ENCODE data around the gene PDE9A.
A peak's percentile ranks its signal among the peaks of the same experiment; 100 is the strongest.
"Not testable (repeated sequence)": the region's sequence is repeated elsewhere in the genome, so short reads cannot be mapped to it uniquely, and the experiment has no call there.

The PDE9A gene

GRCh38 chr21:42626171-42626570 lies 27.2 kb upstream of the PDE9A start:
- no peak for DNase-seq

- no peak for DNase-seq
Measured at GRCh38 chr21:42627527-42628289, 25.7 kb upstream of the PDE9A start.

GRCh38 chr21:42628466-42629061 lies 24.9 kb upstream of the PDE9A start:
- not testable (repeated sequence) for DNase-seq

- no peak for DNase-seq
Measured at GRCh38 chr21:42629933-42630589, 23.4 kb upstream of the PDE9A start.

GRCh38 chr21:42630626-42631025 lies 22.8 kb upstream of the PDE9A start:
- no peak for DNase-seq

GRCh38 chr21:42631142-42631541 lies 22.3 kb upstream of the PDE9A start:
- DNase-seq: no peak

GRCh38 chr21:42632336-42632751 lies 21.1 kb upstream of the PDE9A start:
- no peak for DNase-seq

- DNase-seq: no peak
Measured at GRCh38 chr21:42632771-42633690, 20.4 kb upstream of the PDE9A start.

- no peak for DNase-seq
Measured at GRCh38 chr21:42633858-42634257, 19.6 kb upstream of the PDE9A start.

GRCh38 chr21:42635848-42636519 lies 17.4 kb upstream of the PDE9A start:
- no peak for DNase-seq

GRCh38 chr21:42636520-42637266 lies 16.7 kb upstream of the PDE9A start:
- DNase-seq: peak; percentile 53

GRCh38 chr21:42637267-42638041 lies 16.0 kb upstream of the PDE9A start:
- DNase-seq: no peak

- DNase-seq: no peak
Measured at GRCh38 chr21:42638266-42638863, 15.1 kb upstream of the PDE9A start.

GRCh38 chr21:42639646-42640152 lies 13.7 kb upstream of the PDE9A start:
- DNase-seq: no peak

GRCh38 chr21:42640486-42640885 lies 12.9 kb upstream of the PDE9A start:
- peak; percentile 16 for DNase-seq

- DNase-seq: no peak
Measured at GRCh38 chr21:42641311-42642218, 11.9 kb upstream of the PDE9A start.

GRCh38 chr21:42642219-42642745 lies 11.1 kb upstream of the PDE9A start:
- DNase-seq: no peak

All from MV-4-11 (cell line).